Measurements from ENCODE around the gene NEMP2.

Gene NEMP2

GRCh38 chr2:190534310-190535120 is at the start of gene NEMP2:
Gene NEMP2, minus strand, starts transcription at chr2:190534722. Its CDS starts 67 bp downstream, at chr2:190534655.
- DNase-seq, result peak; percentile 67

- no peak for DNase-seq
Observed at GRCh38 chr2:190583507-190584337, 49.2 kb upstream of the NEMP2 start.

GRCh38 chr2:190582736-190583506 is 48.4 kb upstream of the NEMP2 start:
- DNase-seq, result no peak

- DNase-seq, result no peak
Observed at GRCh38 chr2:190582019-190582418, 47.5 kb upstream of the NEMP2 start.

GRCh38 chr2:190579915-190580846 is 45.7 kb upstream of the NEMP2 start:
- no peak for DNase-seq

GRCh38 chr2:190579058-190579410 is 44.5 kb upstream of the NEMP2 start:
- DNase-seq, result no peak

- no peak for DNase-seq
Observed at GRCh38 chr2:190578158-190579057, 43.9 kb upstream of the NEMP2 start.

- no peak for DNase-seq
Observed at GRCh38 chr2:190576573-190576972, 42.1 kb upstream of the NEMP2 start.

- DNase-seq, result no peak
Observed at GRCh38 chr2:190575263-190575662, 40.7 kb upstream of the NEMP2 start.

- DNase-seq, result no peak
Observed at GRCh38 chr2:190574169-190574568, 39.6 kb upstream of the NEMP2 start.

GRCh38 chr2:190572246-190572645 is 37.7 kb upstream of the NEMP2 start:
- DNase-seq, result no peak

- peak; percentile 27 for DNase-seq
Observed at GRCh38 chr2:190571686-190572085, 37.2 kb upstream of the NEMP2 start.

GRCh38 chr2:190570871-190571270 is 36.3 kb upstream of the NEMP2 start:
- no peak for DNase-seq

- no peak for DNase-seq
Observed at GRCh38 chr2:190569994-190570755, 35.7 kb upstream of the NEMP2 start.

- no peak for DNase-seq
Observed at GRCh38 chr2:190564838-190565237, 30.3 kb upstream of the NEMP2 start.

- no peak for DNase-seq
Observed at GRCh38 chr2:190563646-190564045, 29.1 kb upstream of the NEMP2 start.

- DNase-seq, result no peak
Observed at GRCh38 chr2:190563109-190563508, 28.6 kb upstream of the NEMP2 start.

GRCh38 chr2:190562121-190562520 is 27.6 kb upstream of the NEMP2 start:
- DNase-seq, result no peak

GRCh38 chr2:190561094-190561493 is 26.6 kb upstream of the NEMP2 start:
- no peak for DNase-seq

GRCh38 chr2:190554357-190555006 is 20.0 kb upstream of the NEMP2 start:
- no peak for DNase-seq

Data from inflammatory macrophage treated with lipopolysaccharide for 4 hours (primary cell).